GM12891 (cell line): Measurements from ENCODE around the gene LYPD6B.
A peak's percentile ranks its signal among the peaks of the same experiment; 100 is the strongest.

ENCODE experiments used
- DNase-seq: peaks from one replicate; pipeline ENCODE4 v3.0.0; 2011; ENCODE audit warnings: low spot score; ENCODE audit not compliant: insufficient read length
- FAIRE-seq: peaks from 2 replicates; lab custom pipeline; 2011; peaks lifted over from hg19 to GRCh38; lab: Jason Lieb, UNC
- PAX5 ChIP-seq: IDR thresholded peaks from 2 replicates; pipeline ENCODE4 v1.6.1; 2011; ENCODE audit warnings: low read length, moderate library complexity, mild to moderate bottlenecking; ENCODE audit not compliant: insufficient read depth, severe bottlenecking
- POLR2A ChIP-seq: IDR thresholded peaks from 2 replicates; pipeline ENCODE4 v1.6.1; 2011; ENCODE audit warnings: low read depth, low read length, control low read depth
- POLR2AphosphoS5 ChIP-seq: IDR thresholded peaks from 2 replicates; pipeline ENCODE4 v1.6.1; 2011; ENCODE audit warnings: low read depth, low read length, control low read depth
- POU2F2 ChIP-seq: IDR thresholded peaks from 2 replicates; pipeline ENCODE4 v1.6.1; 2011; ENCODE audit warnings: low read depth, mild to moderate bottlenecking, control low read depth, low read length, moderate library complexity
- SPI1 ChIP-seq: IDR thresholded peaks from 2 replicates; pipeline ENCODE4 v1.6.1; 2011; ENCODE audit warnings: low read depth, low read length, control low read depth
- TAF1 ChIP-seq: IDR thresholded peaks from 2 replicates; pipeline ENCODE4 v1.6.1; 2011; ENCODE audit warnings: low read depth, low read length, control low read depth

The LYPD6B gene

GRCh38 chr2:149023091-149023490 is 15.4 kb upstream of the LYPD6B start:
- FAIRE-seq (no peak), DNase-seq (no peak)

GRCh38 chr2:149027590-149028250 is 10.8 kb upstream of the LYPD6B start:
- DNase-seq (no peak), FAIRE-seq (peak; percentile 41)
- TF ChIP-seq POU2F2 (no peak), PAX5 (no peak), TAF1 (no peak), POLR2AphosphoS5 (no peak), POLR2A (no peak), SPI1 (no peak)

More at GRCh38 chr2:149023091-149023490, 15.4 kb upstream of the LYPD6B start:
- TF ChIP-seq SPI1 (no peak), PAX5 (no peak), POLR2AphosphoS5 (no peak), POLR2A (no peak), TAF1 (no peak), POU2F2 (no peak)

- no peak for DNase-seq
- TF ChIP-seq POLR2A: no peak
- TF ChIP-seq POU2F2: no peak
- no peak for TF ChIP-seq PAX5
- no peak for TF ChIP-seq TAF1
- no peak for TF ChIP-seq SPI1
- no peak for TF ChIP-seq POLR2AphosphoS5
Measured at GRCh38 chr2:149028377-149028776, 10.1 kb upstream of the LYPD6B start.

GRCh38 chr2:149028891-149029290 is 9.6 kb upstream of the LYPD6B start:
- FAIRE-seq (no peak), DNase-seq (no peak)
- no peak for TF ChIP-seq PAX5
- no peak for TF ChIP-seq SPI1
- no peak for TF ChIP-seq POU2F2
- TF ChIP-seq POLR2AphosphoS5: no peak
- no peak for TF ChIP-seq TAF1
- TF ChIP-seq POLR2A: no peak

More at GRCh38 chr2:149028377-149028776, 10.1 kb upstream of the LYPD6B start:
- FAIRE-seq: no peak

- FAIRE-seq (no peak), DNase-seq (no peak)
- TF ChIP-seq POU2F2: no peak
- TF ChIP-seq POLR2AphosphoS5: no peak
- TF ChIP-seq SPI1: no peak
- no peak for TF ChIP-seq POLR2A
Measured at GRCh38 chr2:149029307-149029965, 9.1 kb upstream of the LYPD6B start.

- no peak for FAIRE-seq
- TF ChIP-seq POLR2A (no peak), PAX5 (no peak), TAF1 (no peak), POLR2AphosphoS5 (no peak), POU2F2 (no peak), SPI1 (no peak)
- DNase-seq: no peak
Measured at GRCh38 chr2:149031396-149031795, 7.1 kb upstream of the LYPD6B start.

GRCh38 chr2:149033716-149034115 is 4.8 kb upstream of the LYPD6B start:
- TF ChIP-seq TAF1: no peak
- no peak for TF ChIP-seq POLR2AphosphoS5
- TF ChIP-seq POLR2A: no peak
- no peak for TF ChIP-seq SPI1
- no peak for TF ChIP-seq POU2F2
- no peak for TF ChIP-seq PAX5
- DNase-seq (no peak), FAIRE-seq (peak; percentile 33)

GRCh38 chr2:149034406-149034805 is 4.1 kb upstream of the LYPD6B start:
- TF ChIP-seq TAF1: no peak
- no peak for TF ChIP-seq PAX5
- TF ChIP-seq POLR2AphosphoS5: no peak
- no peak for TF ChIP-seq POU2F2
- no peak for TF ChIP-seq POLR2A
- TF ChIP-seq SPI1: no peak
- FAIRE-seq (peak; percentile 38), DNase-seq (no peak)

GRCh38 chr2:149036507-149037293 is 1.8 kb upstream of the LYPD6B start:
- TF ChIP-seq POLR2AphosphoS5 (no peak), POU2F2 (no peak), TAF1 (no peak), PAX5 (no peak), POLR2A (no peak), SPI1 (no peak)
- peak; percentile 65 for FAIRE-seq
- DNase-seq: no peak
